GM13976 (cell line): ENCODE measurements around the gene KLHL29.

ENCODE experiments used
- DNase-seq: peaks from one replicate; pipeline ENCODE4 v3.0.0; 2012; ENCODE audit warnings: low spot score
- CTCF ChIP-seq: IDR thresholded peaks from 2 replicates; pipeline ENCODE4 v1.5.1; 2012; ENCODE audit warnings: borderline replicate concordance, mild to moderate bottlenecking; ENCODE audit not compliant: insufficient read depth; ENCODE audit errors: extremely low read depth, missing control alignments, control extremely low read depth
- in situ Hi-C: fragments of 300-500 bp; cut with MboI; formaldehyde crosslinking; loops from one replicate; pipeline ENCODE4 v1.12.0; 2022; ENCODE audit warnings: low sequenced_read_pairs, mixed read lengths, inconsistent platforms; ENCODE audit not compliant: unreplicated experiment

Gene KLHL29

GRCh38 chr2:23597687-23598086 lies 212.7 kb downstream of the KLHL29 start:
- DNase-seq, result no peak
- in situ Hi-C loops, result no loop called here
- TF ChIP-seq CTCF, result no peak

GRCh38 chr2:23599006-23599405 lies 214.0 kb downstream of the KLHL29 start:
- in situ Hi-C loops, result no loop called here
- no peak for DNase-seq
- TF ChIP-seq CTCF, result no peak

GRCh38 chr2:23599667-23600066 lies 214.7 kb downstream of the KLHL29 start:
- TF ChIP-seq CTCF, result no peak
- DNase-seq, result no peak
- in situ Hi-C loops, result no loop called here

DNA sequence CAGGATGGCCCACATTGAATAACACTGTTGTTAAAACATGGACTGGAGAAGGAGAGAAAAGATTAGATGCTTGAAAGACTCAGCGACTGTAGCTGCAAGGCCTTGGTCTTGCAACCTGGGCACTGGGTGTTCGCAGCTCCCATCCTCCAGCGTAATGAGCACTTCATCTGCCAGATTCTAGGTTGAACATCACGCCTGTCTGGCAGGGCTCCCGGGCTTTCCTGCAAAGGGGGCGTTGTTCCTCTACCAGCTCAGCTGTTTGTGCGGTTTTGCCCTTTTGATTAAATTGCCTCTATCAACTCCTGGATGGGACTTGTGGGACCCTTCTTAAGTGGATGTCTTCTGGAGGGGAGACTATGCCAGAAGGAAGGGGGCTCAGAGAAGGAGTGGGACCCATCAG lies 215.4 kb downstream of the KLHL29 start:
- TF ChIP-seq CTCF, result no peak
- in situ Hi-C loops, result no loop called here
- DNase-seq, result no peak

GRCh38 chr2:23601301-23601965 lies 216.5 kb downstream of the KLHL29 start:
- in situ Hi-C loops, result no loop called here
- TF ChIP-seq CTCF, result no peak
- DNase-seq, result no peak

DNA sequence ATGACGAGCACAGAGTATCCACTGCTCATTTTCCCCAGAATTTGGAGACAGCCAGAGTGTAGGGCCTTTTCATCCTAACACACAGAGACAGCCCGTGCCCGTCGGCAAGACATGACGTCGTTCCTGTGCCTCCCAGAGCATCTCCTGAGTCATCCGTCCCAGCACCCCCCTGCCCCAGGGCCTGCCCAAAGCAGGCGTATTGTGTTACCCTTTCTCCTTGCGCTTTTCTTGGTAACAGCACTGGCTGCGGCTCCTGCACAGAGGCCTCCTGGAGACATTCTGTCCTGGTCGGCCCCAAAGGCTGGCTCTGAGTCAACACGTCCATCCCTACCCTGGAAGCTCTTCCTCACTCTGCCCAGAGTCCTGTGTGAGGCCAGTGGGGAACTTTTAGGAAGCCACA lies 217.1 kb downstream of the KLHL29 start:
- DNase-seq, result no peak
- TF ChIP-seq CTCF, result no peak
- in situ Hi-C loops, result no loop called here

- DNase-seq, result no peak
- in situ Hi-C loops, result no loop called here
- no peak for TF ChIP-seq CTCF
These were observed 218.2 kb downstream of the KLHL29 start for GRCh38 chr2:23603156-23603555.
